ENCODE measurements around the gene GDPD4. TPM values are rescaled to one million over a fixed set of nuclear protein-coding genes. Genes with fewer than 3 reads are reported as not detected.

Gene GDPD4
- total RNA-seq, 1 donor from 2014 or later = not detected

- Histone ChIP-seq H3K4me3 (ENCODE audit: low read length in 3 of 3) (no peak overlapping the region), H3K9me3 (ENCODE audit: control insufficient read depth in 3 of 3, low read length in 3 of 3) (no peaks in the 10 kb centered on the region), H3K27me3 (ENCODE audit: control insufficient read depth in 3 of 3, insufficient read depth in 3 of 3, low read length in 3 of 3) (no peaks in the 10 kb centered on the region), H3K36me3 (ENCODE audit: control insufficient read depth in 3 of 3, insufficient read depth in 3 of 3, low read length in 3 of 3) (no peaks in the 10 kb centered on the region), H3K9ac (ENCODE audit: low read depth in 1 of 3, low read length in 3 of 3) (no peak overlapping the region), H3K27ac (ENCODE audit: low read depth, low read length) (no peak overlapping the region), H3K4me1 (ENCODE audit: control insufficient read depth in 3 of 3, insufficient read depth in 3 of 3, low read length in 3 of 3) (peaks cover 0 to 11% (median 2%) of the 10 kb centered on the region in 3 donors)
These were observed 129.4 kb downstream of the GDPD4 start for GRCh38 chr11:77171885-77172665.

- H3K4me3 ChIP-seq (ENCODE audit: low read length in 3 of 3) = no peak overlapping the region
- no peak overlapping the region for H3K9ac ChIP-seq (ENCODE audit: low read depth in 1 of 3, low read length in 3 of 3)
- peaks cover 0 to 11% (median 2%) of the 10 kb centered on the region in 3 donors for H3K4me1 ChIP-seq (ENCODE audit: control insufficient read depth in 3 of 3, insufficient read depth in 3 of 3, low read length in 3 of 3)
- H3K9me3 ChIP-seq (ENCODE audit: control insufficient read depth in 3 of 3, low read length in 3 of 3) = no peaks in the 10 kb centered on the region
- no peaks in the 10 kb centered on the region for H3K36me3 ChIP-seq (ENCODE audit: control insufficient read depth in 3 of 3, insufficient read depth in 3 of 3, low read length in 3 of 3)
- no peaks in the 10 kb centered on the region for H3K27me3 ChIP-seq (ENCODE audit: control insufficient read depth in 3 of 3, insufficient read depth in 3 of 3, low read length in 3 of 3)
- H3K27ac ChIP-seq (ENCODE audit: low read depth, low read length) = no peak overlapping the region
These were observed 130.2 kb downstream of the GDPD4 start for GRCh38 chr11:77171254-77171653.

DNA sequence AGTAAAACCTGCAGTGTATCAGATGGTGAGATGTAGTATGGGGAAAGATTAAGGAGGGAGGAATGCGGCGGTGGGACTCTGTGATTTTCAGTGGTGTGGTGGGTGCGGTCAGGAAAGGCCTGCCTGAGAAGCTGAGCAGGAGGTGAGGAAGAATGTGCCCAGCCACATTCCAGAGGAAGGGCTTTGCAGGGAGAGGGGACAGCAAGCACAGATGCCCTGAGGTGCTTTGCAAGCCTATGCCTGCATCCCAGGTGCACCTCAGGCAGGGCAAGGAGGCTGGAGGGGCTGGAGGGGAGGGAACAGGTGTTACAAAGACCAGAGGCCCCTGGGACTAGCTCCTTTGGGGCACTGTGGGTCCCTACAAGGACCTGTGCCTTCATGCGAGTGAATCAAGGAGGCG is 131.4 kb downstream of the GDPD4 start:
- H3K9me3 ChIP-seq (ENCODE audit: control insufficient read depth in 3 of 3, low read length in 3 of 3) = no peaks in the 10 kb centered on the region
- no peaks in the 10 kb centered on the region for H3K27me3 ChIP-seq (ENCODE audit: control insufficient read depth in 3 of 3, insufficient read depth in 3 of 3, low read length in 3 of 3)
- peaks cover 0 to 11% (median 2%) of the 10 kb centered on the region in 3 donors for H3K4me1 ChIP-seq (ENCODE audit: control insufficient read depth in 3 of 3, insufficient read depth in 3 of 3, low read length in 3 of 3)
- H3K27ac ChIP-seq (ENCODE audit: low read depth, low read length) = no peak overlapping the region
- H3K4me3 ChIP-seq (ENCODE audit: low read length in 3 of 3) = no peak overlapping the region
- H3K9ac ChIP-seq (ENCODE audit: low read depth in 1 of 3, low read length in 3 of 3) = no peak overlapping the region
- no peaks in the 10 kb centered on the region for H3K36me3 ChIP-seq (ENCODE audit: control insufficient read depth in 3 of 3, insufficient read depth in 3 of 3, low read length in 3 of 3)

DNA sequence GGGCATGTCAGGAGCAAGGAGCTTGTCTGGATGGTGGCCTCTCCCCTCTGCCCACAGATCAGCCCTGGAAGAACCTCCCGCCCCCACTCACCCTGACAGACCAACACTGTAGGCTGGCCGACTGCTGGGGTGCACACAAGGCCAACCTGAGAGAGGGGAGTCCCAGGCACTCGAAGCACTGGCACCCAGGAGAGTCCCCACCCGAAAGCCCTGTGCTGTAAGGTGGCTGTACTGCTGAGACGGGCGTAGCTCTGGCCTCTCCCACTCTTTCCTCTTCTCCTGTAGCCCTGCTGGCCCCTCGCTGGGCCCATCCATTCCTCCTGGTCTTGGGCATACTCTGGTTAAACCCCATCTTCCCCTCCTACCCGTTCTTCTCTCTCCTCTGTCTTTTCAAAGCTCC is 133.7 kb downstream of the GDPD4 start:
- Histone ChIP-seq H3K4me1 (ENCODE audit: control insufficient read depth in 3 of 3, insufficient read depth in 3 of 3, low read length in 3 of 3) (peaks cover 0 to 3% (median 0%) of the 10 kb centered on the region in 3 donors), H3K4me3 (ENCODE audit: low read length in 3 of 3) (no peak overlapping the region), H3K36me3 (ENCODE audit: control insufficient read depth in 3 of 3, insufficient read depth in 3 of 3, low read length in 3 of 3) (no peaks in the 10 kb centered on the region), H3K27ac (ENCODE audit: low read depth, low read length) (no peak overlapping the region), H3K27me3 (ENCODE audit: control insufficient read depth in 3 of 3, insufficient read depth in 3 of 3, low read length in 3 of 3) (no peaks in the 10 kb centered on the region), H3K9ac (ENCODE audit: low read depth in 1 of 3, low read length in 3 of 3) (no peak overlapping the region), H3K9me3 (ENCODE audit: control insufficient read depth in 3 of 3, low read length in 3 of 3) (no peaks in the 10 kb centered on the region)

DNA sequence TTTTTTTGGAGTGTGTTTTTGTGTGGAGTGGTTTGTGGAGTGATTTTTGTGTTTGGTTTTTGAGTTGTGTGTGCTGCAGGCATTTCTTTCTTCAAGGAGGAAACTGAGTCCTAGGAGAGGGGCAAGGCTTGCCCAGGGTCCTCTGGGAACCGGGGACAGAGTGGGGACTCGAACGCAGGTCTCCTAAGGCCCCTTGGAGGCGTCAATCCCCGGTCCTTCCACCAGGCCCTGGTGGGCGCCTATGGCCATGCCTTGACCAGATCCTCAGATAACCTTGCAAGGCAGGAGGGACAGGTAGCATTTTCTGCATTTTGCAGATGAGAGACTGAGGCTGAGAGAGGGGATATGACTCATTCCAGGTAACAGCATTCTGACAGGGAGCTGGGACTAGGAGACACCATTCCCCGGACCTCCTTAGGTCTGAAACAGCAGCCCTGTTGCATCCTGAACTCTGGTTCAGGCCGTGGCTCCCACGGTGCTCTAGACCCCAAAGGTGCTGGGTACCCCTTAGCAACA is 134.3 kb downstream of the GDPD4 start:
- peaks cover 0 to 2% (median 0%) of the 10 kb centered on the region in 3 donors for H3K4me1 ChIP-seq (ENCODE audit: control insufficient read depth in 3 of 3, insufficient read depth in 3 of 3, low read length in 3 of 3)
- H3K9me3 ChIP-seq (ENCODE audit: control insufficient read depth in 3 of 3, low read length in 3 of 3) = no peaks in the 10 kb centered on the region
- no peak overlapping the region for H3K9ac ChIP-seq (ENCODE audit: low read depth in 1 of 3, low read length in 3 of 3)
- H3K27me3 ChIP-seq (ENCODE audit: control insufficient read depth in 3 of 3, insufficient read depth in 3 of 3, low read length in 3 of 3) = no peaks in the 10 kb centered on the region
- H3K27ac ChIP-seq (ENCODE audit: low read depth, low read length) = no peak overlapping the region
- no peaks in the 10 kb centered on the region for H3K36me3 ChIP-seq (ENCODE audit: control insufficient read depth in 3 of 3, insufficient read depth in 3 of 3, low read length in 3 of 3)
- no peak overlapping the region for H3K4me3 ChIP-seq (ENCODE audit: low read length in 3 of 3)

Other genes starting within 250 kb of the GDPD4 start
- gene CAPN5, start 234.7 kb downstream of the GDPD4 start, total RNA-seq = 5.2 TPM
- 1.6 TPM for gene OMP, start 198.8 kb downstream of the GDPD4 start, total RNA-seq
- gene MYO7A, start 173.4 kb downstream of the GDPD4 start, total RNA-seq = 6.3 TPM
- gene PAK1, start 172.4 kb upstream of the GDPD4 start, total RNA-seq = 52.2 TPM

Measured in skeletal muscle tissue (tissue), 4 donors.